ENCODE data around the gene REEP6. TPM values are rescaled to one million over a fixed set of nuclear protein-coding genes. Genes with fewer than 3 reads are reported as not detected.

The REEP6 gene
- total and polyA plus RNA-seq, 4 donors, result 2.5 to 7.6 (median 4.9) TPM

- H3K36me3 ChIP-seq (ENCODE audit: control insufficient read depth in 4 of 4, insufficient read depth in 4 of 4, low read length in 4 of 4), result no peaks in the 10 kb centered on the region
- H3K27ac ChIP-seq (ENCODE audit: low read depth in 1 of 2, low read length in 1 of 2), result no peak overlapping the region
- H3K9me3 ChIP-seq (ENCODE audit: control insufficient read depth in 4 of 4, insufficient read depth in 3 of 4, low read length in 3 of 4), result peaks cover 0 to 8% (median 0%) of the 10 kb centered on the region in 4 donors
- no peak overlapping the region for H3K9ac ChIP-seq (ENCODE audit: insufficient read depth in 1 of 2, low read length in 2 of 2)
- WGBS, 2 donors, result 71 to 74% methylated on average over 8 of the region's 8 CpGs
- ATAC-seq (ENCODE audit: insufficient read depth, low FRiP score) (no peak), DNase-seq (no peak)
- H3K27me3 ChIP-seq (ENCODE audit: control insufficient read depth in 3 of 3, insufficient read depth in 3 of 3, low read length in 2 of 3), result peaks cover 0 to 31% (median 28%) of the 10 kb centered on the region in 3 donors
- H3K4me1 ChIP-seq (ENCODE audit: control insufficient read depth in 5 of 5, insufficient read depth in 5 of 5, low read length in 5 of 5), result peaks cover 0 to 7% (median 6%) of the 10 kb centered on the region in 5 donors
- H3K4me3 ChIP-seq, result no peak overlapping the region
- no peak for TF ChIP-seq CTCF (IDR thresholded peaks at IDR 0.05; ENCODE audit: control extremely low read depth, extremely low read depth)
Observed at GRCh38 chr19:1505012-1505411, 14.0 kb downstream of the REEP6 start.

GRCh38 chr19:1505991-1506881 is 15.3 kb downstream of the REEP6 start:
- WGBS, 2 donors, result 86 to 90% methylated on average over 45 of the region's 45 CpGs
- Histone ChIP-seq H3K4me3 (no peak overlapping the region), H3K36me3 (ENCODE audit: control insufficient read depth in 4 of 4, insufficient read depth in 4 of 4, low read length in 4 of 4) (no peaks in the 10 kb centered on the region), H3K4me1 (ENCODE audit: control insufficient read depth in 5 of 5, insufficient read depth in 5 of 5, low read length in 5 of 5) (peaks cover 0 to 7% (median 6%) of the 10 kb centered on the region in 5 donors), H3K9ac (ENCODE audit: insufficient read depth in 1 of 2, low read length in 2 of 2) (no peak overlapping the region), H3K27ac (ENCODE audit: low read depth in 1 of 2, low read length in 1 of 2) (no peak overlapping the region), H3K9me3 (ENCODE audit: control insufficient read depth in 4 of 4, insufficient read depth in 3 of 4, low read length in 3 of 4) (peaks cover 0 to 8% (median 0%) of the 10 kb centered on the region in 4 donors), H3K27me3 (ENCODE audit: control insufficient read depth in 3 of 3, insufficient read depth in 3 of 3, low read length in 2 of 3) (peaks cover 0 to 36% (median 35%) of the 10 kb centered on the region in 3 donors)
- ATAC-seq (ENCODE audit: insufficient read depth, low FRiP score) (no peak), DNase-seq (no peak)
- no peak for TF ChIP-seq CTCF (IDR thresholded peaks at IDR 0.05; ENCODE audit: control extremely low read depth, extremely low read depth)

- H3K4me3 ChIP-seq, result no peak overlapping the region
- H3K27ac ChIP-seq (ENCODE audit: low read depth in 1 of 2, low read length in 1 of 2), result no peak overlapping the region
- 66 to 78% methylated on average over 23 of the region's 23 CpGs for WGBS, 2 donors
- TF ChIP-seq CTCF (IDR thresholded peaks at IDR 0.05; ENCODE audit: control extremely low read depth, extremely low read depth), result no peak
- peaks cover 0 to 7% (median 6%) of the 10 kb centered on the region in 5 donors for H3K4me1 ChIP-seq (ENCODE audit: control insufficient read depth in 5 of 5, insufficient read depth in 5 of 5, low read length in 5 of 5)
- peaks cover 0 to 8% (median 0%) of the 10 kb centered on the region in 4 donors for H3K9me3 ChIP-seq (ENCODE audit: control insufficient read depth in 4 of 4, insufficient read depth in 3 of 4, low read length in 3 of 4)
- ATAC-seq (ENCODE audit: insufficient read depth, low FRiP score) (no peak), DNase-seq (no peak)
- H3K9ac ChIP-seq (ENCODE audit: insufficient read depth in 1 of 2, low read length in 2 of 2), result no peak overlapping the region
- H3K36me3 ChIP-seq (ENCODE audit: control insufficient read depth in 4 of 4, insufficient read depth in 4 of 4, low read length in 4 of 4), result no peaks in the 10 kb centered on the region
- H3K27me3 ChIP-seq (ENCODE audit: control insufficient read depth in 3 of 3, insufficient read depth in 3 of 3, low read length in 2 of 3), result peaks cover 0 to 44% (median 38%) of the 10 kb centered on the region in 3 donors
Observed at GRCh38 chr19:1507192-1507660, 16.2 kb downstream of the REEP6 start.

Measured in lung (tissue), 12 donors.